ENCODE data around the gene SMPD3. TPM values are rescaled to one million over a fixed set of nuclear protein-coding genes. Genes with fewer than 3 reads are reported as not detected.

The SMPD3 gene
- total RNA-seq, 4 donors from 2014 or later, result under 0.01 to 2.6 (median 0.75) TPM

DNA sequence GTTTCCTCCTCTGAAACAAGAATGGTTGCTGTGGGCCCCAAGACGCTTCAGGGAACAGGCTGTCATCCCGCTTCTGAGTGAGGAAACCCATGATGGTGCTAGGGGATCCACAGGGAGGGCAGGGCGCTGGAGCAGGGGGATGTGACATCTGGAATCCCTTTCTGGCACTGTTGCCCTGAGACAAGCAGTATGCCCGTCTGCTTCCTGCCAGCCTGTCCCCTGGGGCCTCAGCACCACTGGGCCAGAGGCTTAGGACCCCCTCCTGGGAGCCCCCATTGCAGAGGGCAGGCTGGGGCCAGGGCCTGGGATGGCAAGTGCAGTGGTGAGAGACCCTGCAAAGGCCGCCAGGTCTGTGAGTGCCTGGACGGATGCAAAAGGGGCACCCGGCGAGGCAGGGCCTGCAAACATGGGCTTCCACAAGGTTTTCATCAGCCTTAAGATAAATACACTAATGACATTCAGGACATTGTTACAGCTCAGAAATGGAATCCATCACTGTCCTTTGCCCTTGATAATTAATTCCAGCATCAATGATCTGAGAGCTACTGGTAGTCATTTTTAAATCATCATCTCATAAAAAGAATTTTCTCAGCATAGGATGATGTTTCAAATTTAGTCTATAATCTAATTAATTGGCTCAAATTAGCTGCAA is 85.9 kb downstream of the SMPD3 start:
- Histone ChIP-seq H3K9me3 (no peaks in the 10 kb centered on the region), H3K4me3 (no peak overlapping the region), H3K27me3 (peaks cover 0 to 9% of the 10 kb centered on the region in 2 donors), H3K36me3 (no peaks in the 10 kb centered on the region), H3K4me1 (no peaks in the 10 kb centered on the region), H3K27ac (no peak overlapping the region)
- intact Hi-C loops (cut with DNase I; ENCODE audit: low total_unique reads), result no loop called here
- TF ChIP-seq POLR2A (IDR thresholded peaks at IDR 0.05), result no peak
- TF ChIP-seq, protein P1, sequence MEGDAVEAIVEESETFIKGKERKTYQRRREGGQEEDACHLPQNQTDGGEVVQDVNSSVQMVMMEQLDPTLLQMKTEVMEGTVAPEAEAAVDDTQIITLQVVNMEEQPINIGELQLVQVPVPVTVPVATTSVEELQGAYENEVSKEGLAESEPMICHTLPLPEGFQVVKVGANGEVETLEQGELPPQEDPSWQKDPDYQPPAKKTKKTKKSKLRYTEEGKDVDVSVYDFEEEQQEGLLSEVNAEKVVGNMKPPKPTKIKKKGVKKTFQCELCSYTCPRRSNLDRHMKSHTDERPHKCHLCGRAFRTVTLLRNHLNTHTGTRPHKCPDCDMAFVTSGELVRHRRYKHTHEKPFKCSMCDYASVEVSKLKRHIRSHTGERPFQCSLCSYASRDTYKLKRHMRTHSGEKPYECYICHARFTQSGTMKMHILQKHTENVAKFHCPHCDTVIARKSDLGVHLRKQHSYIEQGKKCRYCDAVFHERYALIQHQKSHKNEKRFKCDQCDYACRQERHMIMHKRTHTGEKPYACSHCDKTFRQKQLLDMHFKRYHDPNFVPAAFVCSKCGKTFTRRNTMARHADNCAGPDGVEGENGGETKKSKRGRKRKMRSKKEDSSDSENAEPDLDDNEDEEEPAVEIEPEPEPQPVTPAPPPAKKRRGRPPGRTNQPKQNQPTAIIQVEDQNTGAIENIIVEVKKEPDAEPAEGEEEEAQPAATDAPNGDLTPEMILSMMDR (IDR thresholded peaks at IDR 0.05), result no peak
- no peak for DNase-seq

DNA sequence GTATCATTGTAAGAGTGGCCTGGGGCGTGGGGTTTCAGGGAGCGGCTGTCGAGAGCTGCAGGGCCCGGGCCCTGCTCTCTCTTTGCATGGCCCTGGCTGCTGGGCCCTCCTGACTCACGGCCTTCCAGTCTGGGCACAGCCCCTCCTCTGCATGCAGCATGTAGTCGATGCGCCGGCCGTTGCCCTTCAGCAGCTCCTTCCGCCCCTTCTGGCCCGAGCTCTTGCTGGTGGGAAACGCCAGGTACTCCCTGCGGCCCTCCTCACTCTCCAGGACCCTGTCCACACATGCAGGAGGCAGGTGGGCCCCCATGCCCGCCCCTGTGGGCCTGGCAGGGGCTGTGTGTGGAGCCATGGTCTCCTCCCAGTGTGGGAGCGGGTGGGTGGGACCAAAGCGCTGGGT is 86.8 kb downstream of the SMPD3 start:
- TF ChIP-seq POLR2A (IDR thresholded peaks at IDR 0.05), result no peak
- TF ChIP-seq, protein P1 (IDR thresholded peaks at IDR 0.05), result no peak
- H3K36me3 ChIP-seq, result no peaks in the 10 kb centered on the region
- peaks cover 0 to 9% of the 10 kb centered on the region in 2 donors for H3K27me3 ChIP-seq
- no peak overlapping the region for H3K4me3 ChIP-seq
- H3K27ac ChIP-seq, result no peak overlapping the region
- no peaks in the 10 kb centered on the region for H3K4me1 ChIP-seq
- intact Hi-C loops (cut with DNase I; ENCODE audit: low total_unique reads), result no loop called here
- peak in 1 of 2 donors; percentile 27 for DNase-seq
- no peaks in the 10 kb centered on the region for H3K9me3 ChIP-seq

DNA sequence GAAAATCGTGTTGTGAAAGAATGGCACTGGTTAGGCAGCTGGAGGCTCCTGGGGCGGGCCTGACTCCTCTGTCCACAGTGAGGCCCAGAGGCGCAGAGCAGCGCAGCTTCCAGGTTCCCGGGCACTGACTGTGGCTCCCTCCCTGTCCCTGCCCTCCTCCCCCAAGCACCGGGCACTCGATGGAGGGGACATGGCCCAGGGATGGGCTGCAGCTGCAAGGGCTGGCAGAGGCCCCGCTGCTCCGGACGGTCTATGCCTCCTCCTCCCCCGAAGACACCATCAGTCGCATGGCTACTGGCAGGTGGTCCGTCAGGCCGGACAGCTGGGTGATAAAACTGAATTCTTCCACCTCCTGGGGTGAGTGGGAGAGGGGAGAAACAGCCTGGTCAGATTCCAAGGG is 87.4 kb downstream of the SMPD3 start:
- Histone ChIP-seq H3K27ac (no peak overlapping the region), H3K9me3 (no peaks in the 10 kb centered on the region), H3K27me3 (peaks cover 0 to 5% of the 10 kb centered on the region in 2 donors), H3K36me3 (no peaks in the 10 kb centered on the region), H3K4me3 (no peak overlapping the region), H3K4me1 (no peaks in the 10 kb centered on the region)
- TF ChIP-seq, protein P1 (IDR thresholded peaks at IDR 0.05), result no peak
- TF ChIP-seq POLR2A (IDR thresholded peaks at IDR 0.05), result no peak
- intact Hi-C loops (cut with DNase I; ENCODE audit: low total_unique reads), result no loop called here
- no peak for DNase-seq

DNA sequence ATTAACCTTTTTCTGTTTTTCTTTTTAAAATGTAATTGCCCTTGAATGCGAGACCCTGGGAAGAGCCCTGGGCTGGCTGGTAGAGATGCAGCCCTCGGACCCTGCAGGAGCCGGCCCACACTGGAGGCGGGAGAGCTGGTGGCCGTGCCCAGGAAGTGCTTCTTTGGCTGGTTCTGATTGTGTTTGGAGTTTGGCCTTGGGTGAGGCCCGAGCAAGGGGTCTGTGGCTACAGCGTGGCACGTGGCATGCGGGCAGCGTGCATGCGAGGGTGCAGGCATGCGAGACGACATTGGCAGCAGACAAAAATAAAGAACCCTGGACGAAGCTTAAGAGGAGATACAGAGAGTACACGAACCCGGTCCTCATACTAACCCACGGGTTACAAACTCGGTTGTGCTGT is 87.8 kb downstream of the SMPD3 start:
- intact Hi-C loops (cut with DNase I; ENCODE audit: low total_unique reads), result no loop called here
- no peak for TF ChIP-seq POLR2A (IDR thresholded peaks at IDR 0.05)
- TF ChIP-seq, protein P1 (IDR thresholded peaks at IDR 0.05), result no peak
- peaks cover 0 to under 1% of the 10 kb centered on the region in 2 donors for H3K27me3 ChIP-seq
- H3K4me3 ChIP-seq, result no peak overlapping the region
- H3K4me1 ChIP-seq, result no peaks in the 10 kb centered on the region
- no peaks in the 10 kb centered on the region for H3K9me3 ChIP-seq
- no peak for DNase-seq
- no peak overlapping the region for H3K27ac ChIP-seq
- H3K36me3 ChIP-seq, result no peaks in the 10 kb centered on the region

DNA sequence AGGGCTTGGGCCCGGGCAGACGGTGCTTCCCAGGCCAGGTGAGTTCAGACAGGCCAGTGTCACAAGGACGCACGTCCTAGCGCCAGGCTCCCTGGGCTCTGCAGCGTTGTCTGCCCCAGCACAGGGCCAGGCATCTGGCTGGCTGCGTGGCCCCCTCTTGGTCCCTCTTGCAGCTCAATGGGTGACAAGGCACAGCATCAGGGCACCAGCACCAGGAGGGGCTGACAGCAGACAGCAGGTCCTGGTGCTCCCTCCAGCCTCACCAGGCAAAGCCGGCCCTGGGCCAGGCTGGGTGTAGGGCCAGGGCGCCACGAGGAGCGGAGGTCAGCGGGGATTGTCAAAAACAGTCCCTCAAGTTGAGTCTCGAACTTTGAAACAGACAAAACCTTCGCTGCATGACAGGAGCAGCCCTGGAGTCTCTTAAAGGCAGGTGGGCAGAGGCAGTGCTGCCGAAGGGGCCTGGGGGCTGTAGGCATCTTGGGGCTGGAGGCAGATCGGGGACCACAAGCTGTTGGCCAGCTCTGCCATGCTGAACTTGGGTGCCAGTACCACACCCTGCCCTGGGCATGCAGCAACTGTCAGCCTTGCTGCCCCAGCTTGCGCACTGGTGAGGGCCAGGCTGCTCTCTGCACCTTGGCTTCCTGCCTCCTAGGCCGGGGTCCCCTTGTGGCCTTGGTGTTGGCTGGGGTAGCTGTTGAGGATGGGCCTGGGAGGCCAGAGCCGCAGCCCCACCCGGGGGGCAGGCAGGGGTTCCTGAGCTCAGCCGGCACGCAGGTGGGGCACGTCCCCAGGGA is 88.7 kb downstream of the SMPD3 start:
- no peak overlapping the region for H3K4me3 ChIP-seq
- TF ChIP-seq, protein P1 (IDR thresholded peaks at IDR 0.05), result no peak
- no peak for TF ChIP-seq POLR2A (IDR thresholded peaks at IDR 0.05)
- no peak overlapping the region for H3K27ac ChIP-seq
- H3K36me3 ChIP-seq, result no peaks in the 10 kb centered on the region
- no peaks in the 10 kb centered on the region for H3K9me3 ChIP-seq
- H3K4me1 ChIP-seq, result no peaks in the 10 kb centered on the region
- no peaks in the 10 kb centered on the region for H3K27me3 ChIP-seq
- intact Hi-C loops (cut with DNase I; ENCODE audit: low total_unique reads), result no loop called here
- no peak for DNase-seq

All from uterus (tissue), 4 donors.